Progenitor cell of endocrine pancreas (in vitro differentiated cells): ENCODE measurements around the gene SRRM5. TPM values are rescaled to one million over a fixed set of nuclear protein-coding genes. Genes with fewer than 3 reads are reported as not detected.

Source experiments
- DNase-seq: peaks from one replicate; pipeline ENCODE4 v3.0.0; 2021; ENCODE audit warnings: low spot score; ENCODE audit not compliant: unreplicated experiment
- H3K27ac Mint-ChIP-seq: 2 replicates; pipeline ENCODE4 v1.8.0; 2021; ENCODE audit warnings: mild to moderate bottlenecking, moderate library complexity, mixed read lengths
- H3K27me3 Mint-ChIP-seq: 2 replicates; pipeline ENCODE4 v1.8.0; 2021; ENCODE audit warnings: mixed read lengths
- H3K36me3 Mint-ChIP-seq: 2 replicates; pipeline ENCODE4 v1.8.0; 2022; ENCODE audit warnings: mixed read lengths; ENCODE audit not compliant: insufficient read depth
- H3K4me1 Mint-ChIP-seq: 2 replicates; pipeline ENCODE4 v1.8.0; 2021; ENCODE audit warnings: low read depth, mixed read lengths
- H3K4me3 Mint-ChIP-seq: 2 replicates; pipeline ENCODE4 v1.8.0; 2021; ENCODE audit warnings: low read depth, mild to moderate bottlenecking, moderate library complexity, mixed read lengths
- H3K9me3 Mint-ChIP-seq: 2 replicates; pipeline ENCODE4 v1.8.0; 2021; ENCODE audit warnings: low read depth, mixed read lengths
- total RNA-seq: library from RNA; stranded (reverse); gene quantifications from 2 replicates; pipeline ENCODE4 v1.2.1, GENCODE V29; 2021
- TF ChIP-seq, protein P1 (sequence below): fragments of 200-600 bp; sonication (generic); IDR thresholded peaks from one replicate; pipeline ENCODE4 v1.5.0; 2021; ENCODE audit warnings: antibody characterized with exemption, mild to moderate bottlenecking; ENCODE audit not compliant: unreplicated experiment

Gene SRRM5
- total RNA-seq, 1 donor from 2014 or later: 0.79 TPM

DNA sequence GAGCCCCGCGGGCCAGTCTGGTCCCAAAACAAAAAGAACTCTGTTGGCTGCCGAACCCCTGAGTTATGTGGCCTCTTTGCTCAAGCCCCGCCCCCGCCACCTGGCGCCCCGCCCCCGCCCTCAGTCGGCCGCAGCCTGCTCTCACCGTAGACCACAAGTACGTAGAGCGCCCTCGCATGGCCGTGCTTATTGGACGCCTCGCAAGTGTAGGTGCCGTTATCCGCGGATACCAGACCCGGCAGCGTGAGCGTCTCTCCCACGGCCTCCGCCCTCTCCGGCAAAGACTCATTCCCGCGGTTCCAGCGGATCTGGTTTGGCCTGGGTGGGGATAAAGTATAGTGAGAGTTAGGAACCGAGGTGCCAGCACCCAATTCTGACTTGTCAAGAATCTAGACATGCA, 13.0 kb downstream of the SRRM5 start:
- H3K4me3 Mint-ChIP-seq: no peak overlapping the region
- TF ChIP-seq, protein P1, sequence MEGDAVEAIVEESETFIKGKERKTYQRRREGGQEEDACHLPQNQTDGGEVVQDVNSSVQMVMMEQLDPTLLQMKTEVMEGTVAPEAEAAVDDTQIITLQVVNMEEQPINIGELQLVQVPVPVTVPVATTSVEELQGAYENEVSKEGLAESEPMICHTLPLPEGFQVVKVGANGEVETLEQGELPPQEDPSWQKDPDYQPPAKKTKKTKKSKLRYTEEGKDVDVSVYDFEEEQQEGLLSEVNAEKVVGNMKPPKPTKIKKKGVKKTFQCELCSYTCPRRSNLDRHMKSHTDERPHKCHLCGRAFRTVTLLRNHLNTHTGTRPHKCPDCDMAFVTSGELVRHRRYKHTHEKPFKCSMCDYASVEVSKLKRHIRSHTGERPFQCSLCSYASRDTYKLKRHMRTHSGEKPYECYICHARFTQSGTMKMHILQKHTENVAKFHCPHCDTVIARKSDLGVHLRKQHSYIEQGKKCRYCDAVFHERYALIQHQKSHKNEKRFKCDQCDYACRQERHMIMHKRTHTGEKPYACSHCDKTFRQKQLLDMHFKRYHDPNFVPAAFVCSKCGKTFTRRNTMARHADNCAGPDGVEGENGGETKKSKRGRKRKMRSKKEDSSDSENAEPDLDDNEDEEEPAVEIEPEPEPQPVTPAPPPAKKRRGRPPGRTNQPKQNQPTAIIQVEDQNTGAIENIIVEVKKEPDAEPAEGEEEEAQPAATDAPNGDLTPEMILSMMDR: no peak

DNA sequence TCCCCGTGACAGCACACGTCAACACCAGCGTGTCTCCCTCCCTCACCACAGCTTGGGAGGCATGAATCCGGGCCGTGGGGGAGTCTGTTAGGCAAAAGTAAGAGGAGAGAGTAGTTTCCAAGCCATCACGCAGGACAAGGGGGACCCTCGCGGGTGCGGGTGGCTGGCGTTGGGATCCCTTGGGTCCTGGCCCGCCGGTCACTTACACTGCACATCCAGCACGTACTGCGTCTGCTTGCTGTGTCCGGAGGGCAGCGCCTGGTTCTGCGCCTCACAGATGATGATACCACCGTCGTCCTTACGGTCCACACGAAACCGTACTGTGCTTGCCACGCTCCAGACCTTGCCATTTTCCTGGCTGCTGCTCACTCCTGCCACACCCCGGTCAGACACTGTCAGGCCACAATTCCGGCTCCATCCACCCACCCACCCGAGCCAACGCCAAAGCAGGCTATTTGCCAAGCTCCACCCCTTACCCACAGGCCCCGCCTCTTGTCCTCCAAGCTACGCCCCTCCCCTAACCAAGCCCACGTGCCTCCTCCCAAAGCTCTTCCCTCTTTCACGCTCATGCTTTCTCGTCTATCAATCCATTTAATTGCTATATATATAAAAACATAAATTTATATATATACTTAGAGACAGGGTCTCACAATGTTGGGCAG, 14.2 kb downstream of the SRRM5 start:
- Mint-ChIP-seq H3K36me3 (peaks cover 31% of the 10 kb centered on the region), H3K4me3 (no peak overlapping the region)

More for the DNA sequence above, 13.0 kb downstream of the SRRM5 start:
- no peaks in the 10 kb centered on the region for H3K27me3 Mint-ChIP-seq
- H3K36me3 Mint-ChIP-seq: peaks cover 29% of the 10 kb centered on the region
- H3K9me3 Mint-ChIP-seq: no peaks in the 10 kb centered on the region
- H3K4me1 Mint-ChIP-seq: peaks cover 8% of the 10 kb centered on the region
- no peak for DNase-seq
- no peak overlapping the region for H3K27ac Mint-ChIP-seq

DNA sequence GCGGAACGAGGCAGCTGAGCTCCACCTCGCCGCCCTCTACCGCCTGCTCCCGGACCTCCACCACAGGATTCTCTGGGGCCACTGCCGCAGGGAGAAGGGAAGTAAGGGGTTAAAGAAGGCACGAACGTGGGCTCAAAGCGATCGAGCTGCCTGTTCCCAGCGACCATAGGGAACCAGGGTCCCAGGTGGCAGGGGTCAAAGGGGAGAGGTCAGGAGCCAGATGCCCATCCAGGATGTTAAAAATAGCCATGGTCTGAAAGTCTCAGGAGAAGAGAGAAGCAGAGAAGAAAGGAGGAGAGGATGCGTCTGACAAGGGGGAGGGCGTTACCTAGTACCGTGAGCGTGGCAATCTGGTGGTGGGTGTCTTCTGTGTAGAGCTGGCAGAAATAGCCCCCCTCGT, 14.9 kb downstream of the SRRM5 start:
- DNase-seq: no peak
- H3K27ac Mint-ChIP-seq: no peak overlapping the region
- H3K9me3 Mint-ChIP-seq: no peaks in the 10 kb centered on the region
- H3K36me3 Mint-ChIP-seq: peaks cover 29% of the 10 kb centered on the region
- no peak overlapping the region for H3K4me3 Mint-ChIP-seq
- no peaks in the 10 kb centered on the region for H3K4me1 Mint-ChIP-seq
- no peaks in the 10 kb centered on the region for H3K27me3 Mint-ChIP-seq
- TF ChIP-seq, protein P1: no peak

More for the DNA sequence above, 14.2 kb downstream of the SRRM5 start:
- TF ChIP-seq, protein P1: no peak
- Mint-ChIP-seq H3K4me1 (no peaks in the 10 kb centered on the region), H3K27me3 (no peaks in the 10 kb centered on the region), H3K9me3 (no peaks in the 10 kb centered on the region), H3K27ac (no peak overlapping the region)
- no peak for DNase-seq

DNA sequence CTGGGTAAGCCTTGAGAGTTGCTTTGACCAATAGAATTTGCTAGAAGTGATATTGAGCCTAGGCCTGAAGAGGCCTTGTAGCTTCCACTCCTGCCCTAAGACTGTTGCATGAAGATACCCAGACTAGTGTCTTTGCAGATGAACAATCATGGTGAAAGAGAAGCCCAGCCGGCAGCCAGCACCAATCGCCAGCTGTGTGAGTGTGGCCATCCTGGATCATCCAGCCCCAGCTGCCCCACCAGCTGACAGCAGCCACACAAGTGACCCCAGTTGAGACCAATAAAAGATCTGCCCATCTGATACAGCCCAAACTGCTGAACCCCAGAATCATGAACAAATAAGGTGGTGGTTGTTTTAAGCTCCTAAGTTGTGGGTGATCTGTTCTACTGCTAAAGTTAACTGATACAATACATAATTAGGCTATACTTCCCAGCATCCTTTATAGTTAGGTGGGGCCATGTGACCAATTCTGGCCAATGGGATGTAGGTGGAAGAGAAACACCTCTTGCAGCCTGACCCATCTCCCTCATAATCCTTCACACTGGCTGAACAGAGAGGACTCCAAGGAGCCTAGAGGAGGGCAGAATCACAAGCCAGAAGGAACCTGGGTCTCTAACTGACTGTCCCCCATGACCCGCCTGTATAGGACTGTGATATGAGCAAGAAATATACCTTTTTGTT, 16.9 kb downstream of the SRRM5 start:
- H3K27ac Mint-ChIP-seq: no peak overlapping the region
- DNase-seq: no peak
- peaks cover 2% of the 10 kb centered on the region for H3K4me1 Mint-ChIP-seq
- H3K36me3 Mint-ChIP-seq: peaks cover 28% of the 10 kb centered on the region
- no peak overlapping the region for H3K4me3 Mint-ChIP-seq
- H3K9me3 Mint-ChIP-seq: no peaks in the 10 kb centered on the region
- no peaks in the 10 kb centered on the region for H3K27me3 Mint-ChIP-seq
- TF ChIP-seq, protein P1: no peak

GRCh38 chr19:43631491-43631890, 19.6 kb downstream of the SRRM5 start:
- Mint-ChIP-seq H3K36me3 (peaks cover 10% of the 10 kb centered on the region), H3K9me3 (no peaks in the 10 kb centered on the region), H3K27ac (no peak overlapping the region), H3K4me3 (no peak overlapping the region), H3K4me1 (peaks cover 15% of the 10 kb centered on the region), H3K27me3 (no peaks in the 10 kb centered on the region)
- TF ChIP-seq, protein P1: no peak
- no peak for DNase-seq
